ENCODE measurements around the gene CDH18.

Gene CDH18

GRCh38 chr5:19555876-19556275 is 432.1 kb downstream of the CDH18 start:
- DNase-seq, result no peak

GRCh38 chr5:19555436-19555835 is 432.6 kb downstream of the CDH18 start:
- no peak for DNase-seq

GRCh38 chr5:19554524-19554923 is 433.5 kb downstream of the CDH18 start:
- DNase-seq, result no peak

- DNase-seq, result no peak
Observed at GRCh38 chr5:19547640-19548039, 440.4 kb downstream of the CDH18 start.

GRCh38 chr5:19546521-19546920 is 441.5 kb downstream of the CDH18 start:
- DNase-seq, result no peak

GRCh38 chr5:19538607-19539006 is 449.4 kb downstream of the CDH18 start:
- DNase-seq, result no peak

- no peak for DNase-seq
Observed at GRCh38 chr5:19536387-19536786, 451.6 kb downstream of the CDH18 start.

- no peak for DNase-seq
Observed at GRCh38 chr5:19534751-19535150, 453.2 kb downstream of the CDH18 start.

- no peak for DNase-seq
Observed at GRCh38 chr5:19532936-19533335, 455.1 kb downstream of the CDH18 start.

GRCh38 chr5:19531374-19531952 is 456.5 kb downstream of the CDH18 start:
- DNase-seq, result no peak

- no peak for DNase-seq
Observed at GRCh38 chr5:19519448-19519847, 468.6 kb downstream of the CDH18 start.

GRCh38 chr5:19498852-19499251 is 489.1 kb downstream of the CDH18 start:
- no peak for DNase-seq

- DNase-seq, result no peak
Observed at GRCh38 chr5:19497229-19497815, 490.7 kb downstream of the CDH18 start.

GRCh38 chr5:19496056-19496455 is 491.9 kb downstream of the CDH18 start:
- DNase-seq, result no peak

- DNase-seq, result no peak
Observed at GRCh38 chr5:19492861-19493260, 495.1 kb downstream of the CDH18 start.

GRCh38 chr5:19488786-19489185 is 499.2 kb downstream of the CDH18 start:
- DNase-seq, result no peak

- DNase-seq, result no peak
Observed at GRCh38 chr5:19487480-19487879, 500.5 kb downstream of the CDH18 start.

GRCh38 chr5:19479562-19479961 is 508.4 kb downstream of the CDH18 start:
- DNase-seq, result no peak

GRCh38 chr5:19462019-19462418 is 526.0 kb downstream of the CDH18 start:
- no peak for DNase-seq

- no peak for DNase-seq
Observed at GRCh38 chr5:19424506-19424905, 563.5 kb downstream of the CDH18 start.
